ENCODE data around the gene KIF3A. TPM values are rescaled to one million over a fixed set of nuclear protein-coding genes. Genes with fewer than 3 reads are reported as not detected.

Gene KIF3A
- total RNA-seq, 1 experiment from 2014 or later, result 15.2 TPM

- no TSS peak for BruUV-seq (replicated peaks)
- no peak overlapping the region for H2AFZ ChIP-seq
- peaks cover 7% of the 10 kb centered on the region; the same call in 1 of the 2 replicates for H3K79me2 ChIP-seq (ENCODE audit: low read depth)
- H3F3A ChIP-seq (ENCODE audit: insufficient read depth, low read depth), result no peaks in the 10 kb centered on the region
- no peaks in the 10 kb centered on the region for H3K9me3 ChIP-seq (ENCODE audit: insufficient read depth, low read depth)
- DNase-seq, result no peak
- peaks cover 15% of the 10 kb centered on the region for H3K4me1 ChIP-seq (replicated peaks; ENCODE audit: insufficient read depth)
- no peaks in the 10 kb centered on the region for H3K36me3 ChIP-seq (ENCODE audit: low read depth)
- ChIA-PET POLR2A (ENCODE audit: unreplicated experiment) (no interaction called here), CTCF (no interaction called here)
- H3K4me3 ChIP-seq, result no peak overlapping the region
- TF ChIP-seq CTCF (conservative IDR thresholded peaks at IDR 0.05) (no peak), EZH2 (IDR thresholded peaks at IDR 0.05; ENCODE audit: low read depth) (no peak)
- H3K4me2 ChIP-seq, result no peak overlapping the region
- H3K9me2 ChIP-seq (ENCODE audit: insufficient read depth), result no peaks in the 10 kb centered on the region
- H3K27ac ChIP-seq, result no peak overlapping the region
- no peaks in the 10 kb centered on the region for H3K27me3 ChIP-seq (ENCODE audit: insufficient read depth, low read depth)
- H4K20me1 ChIP-seq (ENCODE audit: insufficient read depth), result no peaks in the 10 kb centered on the region
- intact Hi-C loops (cut with micrococcal nuclease; ENCODE audit: unreplicated experiment), result no loop called here
Measured at GRCh38 chr5:132772291-132773070, 35.1 kb upstream of the KIF3A start.

GRCh38 chr5:132771503-132771998, 34.2 kb upstream of the KIF3A start:
- CTCF ChIA-PET, result interaction anchor here (0.6 kb wide), 1 partner anchor 41 kb away, joined by 3 read pairs; the partner anchor contains the start of gene SOWAHA
- intact Hi-C loops (cut with micrococcal nuclease; ENCODE audit: unreplicated experiment), result no loop called here
- POLR2A ChIA-PET (ENCODE audit: unreplicated experiment), result interaction anchor here (0.7 kb wide), 1 partner anchor 18 kb away, joined by 4 read pairs; no protein-coding TSS in a partner anchor
- TF ChIP-seq EZH2 (IDR thresholded peaks at IDR 0.05; ENCODE audit: low read depth) (no peak), CTCF (conservative IDR thresholded peaks at IDR 0.05) (no peak)
- Histone ChIP-seq H3K9me2 (ENCODE audit: insufficient read depth) (no peaks in the 10 kb centered on the region), H3K4me3 (no peak overlapping the region), H3K4me2 (no peak overlapping the region), H3K36me3 (ENCODE audit: low read depth) (no peaks in the 10 kb centered on the region), H3K27ac (no peak overlapping the region), H3F3A (ENCODE audit: insufficient read depth, low read depth) (no peaks in the 10 kb centered on the region), H2AFZ (no peak overlapping the region), H3K79me2 (ENCODE audit: low read depth) (peaks cover 7% of the 10 kb centered on the region; the same call in 1 of the 2 replicates), H3K9me3 (ENCODE audit: insufficient read depth, low read depth) (no peaks in the 10 kb centered on the region), H3K4me1 (replicated peaks; ENCODE audit: insufficient read depth) (peaks cover 15% of the 10 kb centered on the region), H3K27me3 (ENCODE audit: insufficient read depth, low read depth) (no peaks in the 10 kb centered on the region), H4K20me1 (ENCODE audit: insufficient read depth) (no peaks in the 10 kb centered on the region)
- DNase-seq, result no peak
- BruUV-seq (replicated peaks), result no TSS peak

- no peaks in the 10 kb centered on the region for H3K36me3 ChIP-seq (ENCODE audit: low read depth)
- no peaks in the 10 kb centered on the region for H3K27me3 ChIP-seq (ENCODE audit: insufficient read depth, low read depth)
- CTCF ChIA-PET, result interaction anchor here (0.6 kb wide), 1 partner anchor 42 kb away, joined by 3 read pairs; the partner anchor contains the start of gene SOWAHA
- no TSS peak for BruUV-seq (replicated peaks)
- no peaks in the 10 kb centered on the region for H3F3A ChIP-seq (ENCODE audit: insufficient read depth, low read depth)
- no peak for DNase-seq
- H3K27ac ChIP-seq, result no peak overlapping the region
- H3K4me1 ChIP-seq (replicated peaks; ENCODE audit: insufficient read depth), result peaks cover 7% of the 10 kb centered on the region
- H4K20me1 ChIP-seq (ENCODE audit: insufficient read depth), result no peaks in the 10 kb centered on the region
- POLR2A ChIA-PET (ENCODE audit: unreplicated experiment), result no interaction called here
- no peak overlapping the region for H2AFZ ChIP-seq
- H3K4me3 ChIP-seq, result no peak overlapping the region
- peaks cover 7% of the 10 kb centered on the region; the same call in 1 of the 2 replicates for H3K79me2 ChIP-seq (ENCODE audit: low read depth)
- intact Hi-C loops (cut with micrococcal nuclease; ENCODE audit: unreplicated experiment), result no loop called here
- TF ChIP-seq CTCF (conservative IDR thresholded peaks at IDR 0.05) (no peak), EZH2 (IDR thresholded peaks at IDR 0.05; ENCODE audit: low read depth) (no peak)
- H3K4me2 ChIP-seq, result no peak overlapping the region
- no peaks in the 10 kb centered on the region for H3K9me2 ChIP-seq (ENCODE audit: insufficient read depth)
- no peaks in the 10 kb centered on the region for H3K9me3 ChIP-seq (ENCODE audit: insufficient read depth, low read depth)
Measured at GRCh38 chr5:132770476-132771159, 33.3 kb upstream of the KIF3A start.

Data from PC-9 (cell line).